NCI-H524 treated with DMSO at 0.1 percent for 48 hours (cell line): ENCODE data around the gene PDP2.

Source experiments
- DNase-seq: peaks from one replicate; lab custom pipeline; 2025; lab: John Stamatoyannopoulos, UW

Gene PDP2, protein sequence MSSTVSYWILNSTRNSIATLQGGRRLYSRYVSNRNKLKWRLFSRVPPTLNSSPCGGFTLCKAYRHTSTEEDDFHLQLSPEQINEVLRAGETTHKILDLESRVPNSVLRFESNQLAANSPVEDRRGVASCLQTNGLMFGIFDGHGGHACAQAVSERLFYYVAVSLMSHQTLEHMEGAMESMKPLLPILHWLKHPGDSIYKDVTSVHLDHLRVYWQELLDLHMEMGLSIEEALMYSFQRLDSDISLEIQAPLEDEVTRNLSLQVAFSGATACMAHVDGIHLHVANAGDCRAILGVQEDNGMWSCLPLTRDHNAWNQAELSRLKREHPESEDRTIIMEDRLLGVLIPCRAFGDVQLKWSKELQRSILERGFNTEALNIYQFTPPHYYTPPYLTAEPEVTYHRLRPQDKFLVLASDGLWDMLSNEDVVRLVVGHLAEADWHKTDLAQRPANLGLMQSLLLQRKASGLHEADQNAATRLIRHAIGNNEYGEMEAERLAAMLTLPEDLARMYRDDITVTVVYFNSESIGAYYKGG

DNA sequence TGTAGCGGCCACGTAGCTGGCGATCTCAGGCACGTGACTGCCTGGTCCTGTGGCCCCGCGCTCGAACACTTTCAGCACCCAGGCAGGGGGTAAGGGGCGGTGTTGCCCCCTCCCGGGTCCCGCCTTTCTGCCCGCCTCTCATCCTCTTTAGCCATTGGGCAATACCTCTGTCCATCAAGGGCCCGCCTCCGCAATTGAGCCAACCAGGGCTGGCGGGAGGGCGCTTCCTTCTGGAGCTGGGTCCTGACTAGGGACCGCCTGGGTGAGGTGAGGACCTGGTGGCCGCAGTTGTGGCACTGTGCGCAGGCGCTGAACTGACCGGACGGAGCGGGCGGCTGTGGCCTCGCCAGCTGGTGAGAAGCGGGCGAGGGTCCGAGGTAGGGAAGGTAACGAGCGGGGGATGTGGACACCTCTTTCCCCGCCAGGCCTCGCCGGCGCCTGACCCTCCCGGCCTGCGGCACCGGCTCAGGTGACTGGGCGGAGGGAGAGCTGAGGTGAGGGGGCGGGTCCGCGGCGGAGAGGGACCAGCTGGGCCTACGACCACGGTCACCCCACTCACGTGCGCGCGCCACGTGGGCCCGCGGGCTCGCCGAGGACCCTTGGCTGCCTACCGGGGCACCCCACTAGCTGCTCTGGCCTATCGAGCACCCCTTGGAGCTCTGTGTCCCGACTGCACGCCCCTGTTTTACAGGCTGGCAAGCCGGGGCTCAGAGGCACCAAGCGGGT, at the start of gene PDP2:
PDP2 (plus strand) TSS at position 228 of the 726 bp plus-strand sequence. CDS start 3,770 bp downstream, outside the sequence.
- peak; percentile 88 for DNase-seq

DNA sequence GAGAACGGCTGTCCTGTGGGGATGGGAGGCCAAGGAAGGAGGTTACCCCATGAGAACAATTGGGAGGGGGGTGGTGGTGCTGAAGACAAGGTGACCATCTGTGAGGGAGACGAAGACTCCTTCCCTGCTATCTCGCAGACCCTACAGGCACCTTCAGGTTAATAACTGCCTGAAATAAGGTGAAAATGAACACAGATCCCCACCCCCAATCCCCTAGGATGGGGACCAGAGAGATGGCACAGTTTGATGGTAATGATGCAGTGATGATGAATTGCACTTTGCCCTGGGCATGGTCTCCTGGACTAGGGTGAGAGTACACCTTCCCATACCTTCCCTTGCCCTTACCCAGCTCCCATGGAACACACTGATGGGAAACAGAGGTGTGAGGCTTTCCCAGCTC, 48.1 kb upstream of the PDP2 start:
- no peak for DNase-seq

DNA sequence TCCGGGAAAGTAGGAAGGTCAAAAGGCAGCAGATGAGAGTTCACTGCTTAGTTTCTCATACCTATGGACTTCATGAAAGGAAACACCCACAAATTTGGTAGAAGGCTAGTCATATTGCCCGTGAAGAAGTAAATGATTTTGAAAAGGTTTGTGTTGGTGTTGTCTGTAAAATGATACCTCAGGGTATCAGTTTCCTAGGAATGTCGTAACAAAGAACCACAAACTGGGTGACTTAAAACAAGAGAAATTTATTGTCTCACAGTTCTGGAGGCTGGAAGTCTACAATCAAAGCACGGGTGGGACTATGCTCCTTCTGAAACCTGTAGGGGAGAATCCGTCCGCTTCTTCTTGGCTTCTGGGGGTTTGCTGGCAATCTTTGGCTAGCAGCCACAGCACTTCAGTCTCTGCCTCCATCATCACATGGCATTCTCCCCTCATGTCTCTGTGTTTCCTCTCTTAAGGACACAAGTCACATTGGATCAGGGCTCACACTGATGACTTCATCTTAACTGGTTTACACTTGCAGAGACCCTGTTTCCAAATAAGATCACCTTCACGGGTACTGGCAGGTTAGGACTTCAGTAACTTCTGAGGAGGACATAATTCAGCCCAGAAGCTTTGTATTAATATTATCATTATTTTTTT, 47.5 kb upstream of the PDP2 start:
- DNase-seq: no peak

DNA sequence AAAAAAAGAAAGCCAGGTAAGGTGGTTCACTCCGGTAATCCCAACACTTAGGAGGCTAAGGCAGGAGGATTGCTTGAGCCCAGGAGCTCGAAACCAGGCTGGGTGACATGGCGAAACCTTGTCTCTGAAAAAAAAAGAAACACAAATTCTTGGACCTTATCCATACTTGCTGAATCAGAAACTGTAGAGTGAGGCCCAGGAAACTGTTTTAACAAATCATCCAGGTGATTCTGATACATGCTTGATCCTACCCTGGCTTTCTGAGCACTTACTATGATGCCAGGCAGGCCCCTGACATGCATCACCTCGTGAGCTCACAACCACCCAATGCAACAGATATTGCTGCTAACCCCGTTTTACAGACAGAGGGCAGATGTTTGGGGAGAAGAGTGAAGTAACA, 45.6 kb upstream of the PDP2 start:
- no peak for DNase-seq

DNA sequence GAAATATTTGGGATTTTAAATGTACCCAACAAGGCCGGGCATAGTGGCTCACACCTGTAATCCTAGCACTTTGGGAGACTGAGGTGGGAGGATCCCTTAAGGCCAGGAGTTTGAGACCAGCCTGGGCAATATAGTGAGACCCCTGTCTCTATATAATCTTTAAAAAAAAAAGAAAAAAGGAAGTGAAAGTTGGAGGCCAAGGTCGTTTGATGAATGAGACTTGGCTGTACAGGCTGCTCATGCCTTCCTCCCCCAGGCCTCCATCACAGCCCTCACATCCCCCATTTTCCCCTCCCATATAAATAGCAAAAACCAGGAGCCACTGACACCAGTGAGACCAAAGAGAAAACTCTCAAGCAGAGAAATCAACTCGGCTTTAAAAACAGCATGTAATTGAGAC, 39.4 kb upstream of the PDP2 start:
- no peak for DNase-seq

DNA sequence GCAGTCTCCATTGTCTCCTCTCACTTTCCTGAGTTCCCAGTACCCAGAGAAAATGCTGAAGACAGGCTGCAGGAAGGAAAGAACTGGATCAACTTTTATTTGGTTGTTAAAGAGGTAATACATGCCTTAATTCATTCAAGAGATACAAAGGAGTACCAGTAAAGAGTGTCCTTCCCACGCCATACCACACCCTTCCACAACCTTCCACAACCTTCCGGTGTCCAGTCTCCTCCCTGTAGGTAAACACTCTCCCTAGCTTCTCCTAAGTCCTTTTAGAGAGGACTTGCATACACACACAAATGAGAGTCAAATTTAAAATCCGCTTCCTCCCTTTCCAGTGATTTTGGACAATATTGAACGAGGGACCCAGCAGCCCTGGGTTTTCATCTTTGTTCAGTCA, 38.9 kb upstream of the PDP2 start:
- DNase-seq: no peak

DNA sequence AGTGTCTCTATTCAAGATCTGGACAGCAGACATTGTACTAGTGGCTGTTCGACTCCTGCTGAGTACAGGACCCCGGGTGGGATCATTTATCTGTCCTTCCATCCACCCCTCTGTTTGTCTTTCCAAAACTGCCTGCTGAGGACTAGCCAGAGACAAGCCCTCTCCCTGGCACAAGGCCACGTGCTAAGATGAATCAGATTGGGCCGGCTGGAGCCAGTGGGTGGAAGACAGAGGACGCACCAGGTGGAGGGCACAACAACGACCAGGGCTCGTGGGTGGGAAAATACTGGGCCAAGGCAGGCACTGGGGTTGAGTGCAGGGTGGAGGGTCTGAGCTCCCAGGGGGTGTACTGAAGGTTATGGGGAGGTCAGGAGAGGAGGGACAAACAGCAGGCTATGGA, 37.5 kb upstream of the PDP2 start:
- no peak for DNase-seq

DNA sequence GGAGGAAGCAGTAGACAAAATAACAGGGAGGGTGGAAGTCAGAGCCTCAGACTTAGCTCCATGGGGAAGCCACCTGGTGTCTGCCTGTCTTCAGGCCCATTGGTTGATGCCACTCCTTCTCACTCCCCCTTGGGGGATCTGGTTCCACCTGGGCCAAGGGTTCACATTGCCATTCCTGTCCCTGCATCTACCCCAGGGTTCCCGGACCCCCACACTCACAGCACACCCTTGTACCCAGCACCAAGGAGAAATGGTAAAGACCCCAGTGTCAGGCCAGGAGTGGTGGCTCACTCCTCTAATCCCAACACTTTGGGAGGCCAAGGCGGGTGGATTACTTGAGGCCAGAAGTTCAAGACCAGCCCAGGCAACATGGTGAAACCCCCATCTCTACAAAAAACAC, 37.1 kb upstream of the PDP2 start:
- DNase-seq: no peak

DNA sequence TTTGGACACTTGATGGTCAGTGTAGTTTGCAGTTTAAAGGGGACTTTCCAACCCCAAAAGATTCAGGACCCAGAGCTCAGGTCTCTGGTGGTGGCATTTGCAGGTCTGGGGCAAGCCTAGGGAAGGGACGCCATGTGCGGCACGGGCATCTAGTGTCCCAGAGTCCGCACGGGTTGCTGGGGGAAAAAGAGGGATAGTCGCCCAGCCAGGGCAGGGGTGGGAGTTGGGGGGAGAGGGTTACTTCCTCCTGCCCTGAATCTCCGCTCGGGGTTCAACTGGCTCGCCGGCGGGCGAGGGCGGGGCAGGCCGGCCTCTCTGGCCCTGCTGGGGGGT, 36.3 kb upstream of the PDP2 start:
- DNase-seq: no peak

DNA sequence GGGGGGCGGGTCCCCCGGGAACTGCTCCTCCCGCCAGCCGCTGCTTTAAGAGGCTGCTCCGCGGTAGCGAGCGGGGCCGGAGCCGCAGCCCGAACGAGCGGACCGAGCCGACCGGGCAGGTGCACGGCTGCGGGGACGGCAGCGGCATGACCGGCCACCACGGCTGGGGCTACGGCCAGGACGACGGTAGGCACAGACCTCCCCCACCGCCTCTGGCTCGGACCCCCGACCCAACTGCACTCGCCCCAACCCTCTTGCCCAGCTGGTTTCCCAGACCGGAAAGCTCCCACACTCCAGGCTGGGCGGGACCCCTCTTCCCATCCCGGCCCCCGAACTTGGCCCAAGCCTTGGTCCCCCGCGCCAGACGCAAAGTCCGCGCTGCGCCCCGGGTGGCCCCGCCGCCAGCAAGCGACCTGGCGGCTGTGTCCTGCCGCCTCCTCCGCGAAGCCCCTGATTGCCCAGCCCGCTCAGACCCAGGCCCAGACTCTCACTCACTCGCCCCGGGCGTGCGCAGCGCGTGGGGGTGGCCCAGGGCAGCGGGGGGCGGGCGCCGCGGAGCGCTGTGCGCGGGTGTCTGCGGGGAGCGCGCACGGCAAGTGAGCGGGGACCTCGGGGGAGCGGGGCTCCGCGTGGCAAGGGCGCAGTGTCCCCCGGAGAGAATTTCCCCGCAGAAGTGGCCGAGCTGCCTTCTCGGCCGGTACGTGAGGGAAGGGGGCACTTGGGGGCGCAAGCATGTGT, 35.8 kb upstream of the PDP2 start, which contains the start of gene CA7:
CA7 (plus strand) TSS at position 73 of the 738 bp plus-strand sequence; CDS start at position 147, 74 bp downstream.
- DNase-seq: no peak

DNA sequence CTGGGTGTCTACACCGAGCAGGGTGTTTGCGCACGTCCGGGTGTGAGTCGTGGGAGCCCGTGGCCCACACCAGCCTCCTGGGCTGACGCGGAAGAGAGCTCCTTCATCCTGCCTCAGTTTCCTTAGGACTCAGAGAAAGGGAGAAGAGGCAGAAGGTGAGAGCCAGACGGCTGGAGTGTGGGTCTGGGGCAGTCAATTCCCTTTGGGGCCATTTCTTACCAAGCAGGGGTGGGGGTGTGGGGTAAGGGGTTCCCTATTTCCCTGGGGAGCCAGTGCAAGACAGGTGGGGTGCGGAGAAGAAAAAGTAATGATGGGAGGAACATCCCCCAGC, 35.3 kb upstream of the PDP2 start:
- DNase-seq: no peak

DNA sequence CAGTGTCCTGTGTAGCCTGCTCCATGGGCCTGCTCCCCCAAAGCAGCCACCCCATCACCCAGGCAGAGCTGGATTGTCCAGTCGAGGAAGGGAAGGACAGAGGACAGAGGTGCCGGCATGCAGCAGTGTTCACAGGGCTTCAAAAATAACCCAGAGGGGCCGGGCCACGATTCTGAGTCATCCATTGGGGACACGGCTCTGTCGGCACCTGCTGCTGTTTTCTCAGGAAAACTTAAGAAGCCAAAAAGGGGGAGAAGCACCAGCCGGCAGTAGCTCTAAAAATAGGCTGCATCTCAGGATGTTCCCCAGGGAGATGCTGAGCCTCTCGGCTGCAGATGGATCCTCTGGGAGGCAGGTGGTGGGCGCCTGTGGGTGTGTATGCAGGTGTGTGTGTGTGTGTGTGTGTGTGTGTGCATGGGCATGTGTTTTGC, 34.5 kb upstream of the PDP2 start:
- peak; percentile 93 for DNase-seq

DNA sequence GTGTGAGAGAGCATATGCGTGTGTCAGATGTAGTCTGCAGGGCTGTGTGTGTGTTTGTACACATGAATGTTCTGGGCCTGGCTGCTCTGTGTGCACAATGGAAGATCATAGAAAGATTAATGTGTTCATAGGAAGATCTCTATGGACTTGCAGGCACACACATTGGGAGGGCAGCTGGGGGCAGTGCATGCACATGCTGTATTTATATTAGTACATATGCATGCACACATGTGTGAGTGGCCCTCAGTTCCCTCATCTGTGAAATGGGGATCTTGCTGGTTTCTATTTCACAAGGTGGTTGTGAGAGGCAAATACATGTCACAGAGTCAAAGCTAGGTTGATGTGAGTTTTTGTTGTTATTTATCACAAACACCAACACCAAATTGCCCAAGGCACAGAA, 34.0 kb upstream of the PDP2 start:
- no peak for DNase-seq

DNA sequence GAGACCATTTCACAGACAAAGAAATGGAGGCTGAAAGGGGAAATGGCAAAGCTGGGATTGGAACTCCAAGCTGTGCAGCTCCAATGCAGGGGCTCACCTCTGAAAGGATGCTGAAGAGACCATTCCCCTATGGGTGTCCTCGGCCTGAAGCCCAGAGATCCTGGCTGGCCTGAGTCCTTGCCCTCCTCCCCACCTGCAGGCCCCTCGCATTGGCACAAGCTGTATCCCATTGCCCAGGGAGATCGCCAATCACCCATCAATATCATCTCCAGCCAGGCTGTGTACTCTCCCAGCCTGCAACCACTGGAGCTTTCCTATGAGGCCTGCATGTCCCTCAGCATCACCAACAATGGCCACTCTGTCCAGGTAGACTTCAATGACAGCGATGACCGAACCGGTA, 33.5 kb upstream of the PDP2 start:
- no peak for DNase-seq

DNA sequence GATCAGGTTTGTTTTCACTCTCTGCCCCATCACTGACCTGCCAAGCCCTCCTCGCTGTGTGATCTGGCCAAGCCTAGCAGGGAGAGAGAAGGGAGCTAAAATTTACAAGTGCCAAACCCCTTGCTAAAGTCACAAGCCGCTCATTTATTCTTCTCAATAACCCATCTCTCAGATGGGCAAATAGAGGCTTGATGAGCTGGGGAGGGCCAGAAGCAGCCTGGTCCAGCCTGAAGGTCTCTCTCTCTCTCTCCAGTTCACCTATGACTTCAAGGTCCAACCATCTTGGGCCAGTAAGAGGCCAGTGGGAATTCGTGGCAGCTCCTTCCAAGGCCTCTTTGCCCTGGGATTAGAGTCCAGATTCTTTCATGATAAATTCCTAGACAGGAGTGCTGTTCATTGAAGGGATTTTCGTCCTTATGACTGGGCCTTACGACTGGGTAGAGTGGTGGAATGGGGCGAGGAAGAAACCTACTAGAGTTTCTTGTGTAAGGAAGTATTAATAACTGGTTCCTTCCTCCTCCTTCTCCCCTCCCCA, 32.7 kb upstream of the PDP2 start:
- no peak for DNase-seq

DNA sequence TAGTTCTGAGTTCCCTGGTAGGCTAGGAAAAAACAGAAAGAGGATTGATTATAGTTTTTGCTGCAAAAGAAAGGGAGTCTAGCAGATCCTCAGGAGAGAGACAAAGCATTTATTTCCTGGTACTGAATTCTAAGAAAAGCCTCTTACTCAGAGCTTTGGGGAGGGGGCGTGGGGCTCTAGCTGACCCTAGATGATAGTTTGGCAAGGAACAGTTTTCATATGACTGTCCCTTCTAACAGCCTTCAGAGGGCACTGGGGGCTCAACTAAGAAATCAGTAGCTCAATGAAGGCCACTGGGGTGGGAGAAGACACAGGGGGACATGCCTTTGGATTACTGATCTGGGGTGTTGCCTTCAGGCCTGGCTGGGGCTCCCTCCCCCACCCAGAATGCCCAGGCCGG, 32.1 kb upstream of the PDP2 start:
- DNase-seq: no peak

DNA sequence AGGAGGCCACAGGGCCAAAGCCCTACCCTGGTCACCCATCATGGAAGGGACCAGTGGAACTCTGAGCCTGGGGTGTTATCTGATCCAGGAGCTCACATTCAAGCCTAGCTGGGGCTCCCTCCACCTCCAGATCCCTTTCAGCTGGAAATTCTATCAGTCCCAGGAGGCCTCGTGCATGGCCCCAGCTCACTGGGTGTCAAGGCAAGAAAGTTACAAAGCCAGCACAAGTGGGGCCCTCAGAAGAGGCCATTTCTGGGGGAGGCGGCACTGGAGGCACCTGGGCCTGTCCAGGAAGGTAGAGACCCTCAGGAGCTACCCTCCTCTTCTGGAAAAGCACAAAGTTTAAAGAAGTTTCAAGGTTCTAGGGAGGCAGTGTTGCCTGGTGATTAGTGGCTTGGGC, 31.3 kb upstream of the PDP2 start:
- DNase-seq: no peak

DNA sequence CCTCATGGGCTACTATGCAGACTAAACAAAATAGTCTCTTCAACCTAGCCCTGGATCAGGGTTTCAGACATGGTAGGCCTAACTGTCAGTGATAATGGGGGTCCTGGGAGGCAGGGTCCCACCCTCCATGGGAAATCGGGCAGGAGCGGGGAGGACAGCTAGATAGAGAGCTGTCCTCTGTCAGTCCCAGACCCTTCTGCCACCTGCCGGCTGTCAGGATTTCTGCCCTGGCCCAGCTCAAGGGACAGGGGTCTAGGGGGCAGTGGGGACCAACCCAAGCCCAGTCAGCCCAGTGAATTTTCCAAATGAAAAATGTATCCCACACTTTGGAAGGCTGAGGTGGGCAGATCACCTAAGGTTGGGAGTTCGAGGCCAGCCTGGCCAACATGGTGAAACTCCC, 30.8 kb upstream of the PDP2 start:
- DNase-seq: no peak

DNA sequence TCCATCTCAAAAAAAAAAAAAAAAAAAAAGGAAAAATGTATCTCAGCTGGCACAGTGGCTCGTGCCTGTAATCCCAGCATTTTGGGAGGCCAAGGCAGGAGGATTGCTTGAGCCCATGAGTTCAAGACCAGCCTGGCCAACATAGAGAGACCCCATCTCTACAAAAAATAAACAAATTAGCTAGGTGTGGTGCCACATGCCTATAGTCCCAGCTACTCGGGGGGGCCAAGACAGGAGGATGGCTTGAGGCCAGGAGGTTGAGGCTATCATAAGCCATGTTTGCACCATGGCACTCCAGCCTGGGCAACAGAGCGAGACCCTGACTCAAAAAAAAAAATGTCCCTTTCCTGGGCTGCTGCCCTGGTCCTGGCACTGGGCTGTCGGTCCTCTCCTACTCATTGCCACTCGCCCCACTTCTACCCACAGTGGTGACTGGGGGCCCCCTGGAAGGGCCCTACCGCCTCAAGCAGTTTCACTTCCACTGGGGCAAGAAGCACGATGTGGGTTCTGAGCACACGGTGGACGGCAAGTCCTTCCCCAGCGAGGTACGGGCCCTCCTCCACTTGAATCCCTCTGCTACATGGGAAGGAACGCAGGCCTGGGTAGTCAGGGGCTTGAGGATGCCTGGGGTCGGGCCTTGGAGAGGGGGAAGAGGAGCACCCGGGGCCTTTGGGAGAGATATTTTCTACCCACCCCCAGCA, 30.1 kb upstream of the PDP2 start:
- DNase-seq: no peak

DNA sequence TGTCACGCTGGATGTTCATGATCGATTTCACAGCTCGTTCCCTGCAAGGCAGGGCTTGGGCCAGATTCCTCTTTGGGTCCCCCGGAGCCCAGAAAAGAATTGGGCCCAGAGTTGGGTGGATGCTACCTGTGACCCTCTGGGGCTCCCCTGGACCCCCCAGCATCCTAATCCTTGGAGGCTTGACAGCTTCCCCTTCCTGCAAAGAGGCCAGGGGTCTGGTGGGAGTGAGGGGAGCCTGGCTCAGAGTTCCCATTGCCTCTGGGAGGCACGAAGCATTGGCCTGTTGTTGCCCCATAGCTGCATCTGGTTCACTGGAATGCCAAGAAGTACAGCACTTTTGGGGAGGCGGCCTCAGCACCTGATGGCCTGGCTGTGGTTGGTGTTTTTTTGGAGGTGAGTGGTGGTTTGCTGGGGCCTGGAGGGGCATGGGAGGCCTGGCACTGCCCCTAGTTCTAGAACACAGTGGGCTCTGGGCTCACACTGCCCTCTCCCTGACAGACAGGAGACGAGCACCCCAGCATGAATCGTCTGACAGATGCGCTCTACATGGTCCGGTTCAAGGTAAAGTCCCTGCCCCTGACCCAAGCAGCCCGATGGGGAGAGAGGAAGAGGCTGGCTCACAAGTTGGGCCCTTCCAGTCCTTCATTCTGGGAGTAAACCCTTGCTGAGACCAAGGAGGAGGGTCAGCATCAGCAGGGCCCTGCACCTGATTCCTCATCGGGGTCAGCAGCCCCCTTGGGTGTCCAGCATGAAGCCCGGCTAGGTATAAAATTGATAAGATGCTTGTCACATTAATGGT, 28.9 kb upstream of the PDP2 start:
- no peak for DNase-seq
